NT2/D1 (cell line): ENCODE measurements around the gene KRTAP5-8.

ENCODE experiments used
- DNase-seq: peaks from one replicate; pipeline ENCODE4 v3.0.0-alpha.2; 2011; ENCODE audit warnings: low read depth, low spot score
- H3K27me3 ChIP-seq: 2 replicates; pipeline ENCODE4 v1.6.0; 2011; ENCODE audit warnings: mild to moderate bottlenecking; ENCODE audit not compliant: insufficient read length, insufficient read depth
- H3K36me3 ChIP-seq: 2 replicates; pipeline ENCODE4 v1.6.1; 2011; ENCODE audit warnings: mild to moderate bottlenecking, low read length, mixed read lengths; ENCODE audit not compliant: insufficient read depth, insufficient read length
- H3K4me1 ChIP-seq: 2 replicates; pipeline ENCODE4 v1.5.1; 2011; ENCODE audit not compliant: insufficient read depth, insufficient read length
- H3K4me3 ChIP-seq: 2 replicates; pipeline ENCODE4 v1.5.1; 2011; ENCODE audit warnings: low read depth; ENCODE audit not compliant: insufficient read length
- H3K9ac ChIP-seq: 2 replicates; pipeline ENCODE4 v1.6.0; 2011; ENCODE audit warnings: low read depth; ENCODE audit not compliant: insufficient read length
- H3K9me3 ChIP-seq: 2 replicates; pipeline ENCODE4 v1.5.1; 2011; ENCODE audit warnings: mild to moderate bottlenecking, low read length; ENCODE audit not compliant: insufficient read depth
- SUZ12 ChIP-seq: IDR thresholded peaks from 2 replicates; pipeline ENCODE4 v1.6.1; 2011; ENCODE audit not compliant: insufficient read length, insufficient read depth; ENCODE audit errors: extremely low read depth
- YY1 ChIP-seq: IDR thresholded peaks from 2 replicates; pipeline ENCODE4 v1.6.1; 2011; ENCODE audit not compliant: insufficient read length, insufficient read depth
- ZNF274 ChIP-seq: IDR thresholded peaks from 2 replicates; pipeline ENCODE4 v1.6.1; 2011; ENCODE audit warnings: mild to moderate bottlenecking, low read depth, low read length

The KRTAP5-8 gene

DNA sequence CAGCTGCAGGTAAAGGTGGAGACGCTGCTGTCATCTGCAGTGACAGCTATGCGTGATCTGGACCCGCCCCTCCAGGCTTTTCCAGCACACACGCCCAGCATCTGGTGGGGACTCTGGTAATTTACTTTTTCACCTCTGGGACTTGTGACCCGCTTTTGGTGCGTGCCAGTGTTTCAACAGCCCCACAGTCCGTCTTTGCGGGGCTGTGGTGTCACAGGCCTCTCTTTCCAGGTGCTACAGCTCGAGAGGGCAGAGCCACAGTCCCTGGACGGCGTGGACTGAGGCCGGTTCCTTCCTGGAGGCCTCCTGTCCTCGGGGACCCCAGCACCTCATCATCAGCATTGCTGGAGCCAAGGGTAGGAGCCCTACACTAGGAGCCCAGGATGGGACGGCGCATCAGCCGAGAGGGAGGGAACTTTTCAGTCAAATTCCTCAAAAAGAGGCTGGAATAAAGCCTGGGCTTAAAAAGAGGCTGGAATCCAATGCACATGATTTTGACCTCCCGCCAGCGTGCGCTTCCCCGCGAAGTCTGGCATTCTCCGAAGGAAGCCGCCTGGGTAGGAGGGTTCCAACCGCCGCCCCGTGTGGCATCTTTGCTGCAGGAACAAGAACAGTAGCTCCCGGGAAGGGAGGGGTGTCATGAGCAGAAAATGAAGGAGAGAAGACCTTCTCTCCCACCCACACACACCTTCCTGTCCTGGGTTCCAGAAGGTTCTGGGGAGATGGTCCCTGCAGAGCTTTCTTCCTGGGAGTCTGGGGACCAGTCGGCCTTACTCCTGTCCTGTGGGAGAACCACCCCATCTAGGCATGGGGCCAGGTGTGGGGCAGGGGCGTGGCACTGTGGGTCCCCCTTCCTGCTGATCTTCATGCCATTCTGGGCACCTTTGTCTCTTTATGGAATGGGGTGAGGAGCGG is 36.5 kb upstream of the KRTAP5-8 start:
- peaks cover 9% of the 10 kb centered on the region for H3K4me1 ChIP-seq
- no peaks in the 10 kb centered on the region for H3K27me3 ChIP-seq
- peaks cover 40% of the 10 kb centered on the region for H3K36me3 ChIP-seq
- no peak overlapping the region for H3K4me3 ChIP-seq
- TF ChIP-seq ZNF274 (no peak), YY1 (no peak), SUZ12 (no peak)
- H3K9me3 ChIP-seq = no peaks in the 10 kb centered on the region
- no peak overlapping the region for H3K9ac ChIP-seq
- no peak for DNase-seq

DNA sequence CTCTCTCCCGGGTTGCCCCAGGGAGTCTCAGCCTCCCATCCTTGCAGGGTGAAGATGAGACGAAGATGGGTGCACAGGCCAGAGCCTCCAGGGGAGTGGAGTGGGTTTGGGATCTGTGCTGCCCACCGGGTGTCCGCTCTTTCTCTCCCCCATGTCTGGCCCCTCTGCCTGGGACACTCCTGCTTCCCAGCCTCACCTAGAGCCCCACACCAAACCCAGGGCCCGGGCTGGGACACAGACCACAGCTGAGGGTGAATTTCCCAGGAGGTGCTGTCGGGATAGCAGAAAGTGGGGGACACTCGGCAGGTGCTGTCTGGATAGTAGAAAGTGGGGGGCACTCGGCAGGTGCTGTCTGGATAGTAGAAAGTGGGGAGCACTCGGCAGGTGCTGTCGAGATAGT is 35.8 kb upstream of the KRTAP5-8 start:
- Histone ChIP-seq H3K27me3 (no peaks in the 10 kb centered on the region), H3K4me3 (no peak overlapping the region), H3K4me1 (peaks cover 9% of the 10 kb centered on the region), H3K9me3 (no peaks in the 10 kb centered on the region), H3K36me3 (peaks cover 36% of the 10 kb centered on the region), H3K9ac (no peak overlapping the region)
- no peak for DNase-seq
- TF ChIP-seq ZNF274 = no peak
- TF ChIP-seq YY1 = no peak
- no peak for TF ChIP-seq SUZ12

DNA sequence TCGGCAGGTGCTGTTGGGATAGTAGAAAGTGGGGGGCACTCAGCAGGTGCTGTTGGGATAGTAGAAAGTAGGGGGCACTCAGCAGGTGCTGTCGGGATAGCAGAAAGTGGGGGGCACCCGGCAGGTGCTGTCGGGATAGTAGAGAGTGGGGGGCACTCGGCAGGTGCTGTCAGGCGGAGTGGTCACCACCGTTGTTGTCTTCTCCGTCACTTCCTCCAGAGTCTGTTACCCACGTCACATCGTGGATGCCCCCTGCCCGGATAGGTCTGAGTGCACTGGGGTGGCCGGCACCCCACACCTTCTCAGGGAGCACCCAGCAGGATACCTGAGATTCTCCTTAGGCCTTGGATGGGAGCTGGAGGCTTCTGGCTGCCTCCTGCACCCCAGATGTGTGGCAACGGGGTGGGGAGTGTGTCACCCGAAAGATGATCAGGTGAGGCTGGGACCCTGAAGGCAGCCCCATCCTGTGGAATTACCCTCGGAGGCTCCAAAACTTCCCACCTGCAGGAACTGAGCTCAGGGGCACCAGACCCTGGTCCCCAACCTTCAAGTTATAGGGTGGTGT is 34.9 kb upstream of the KRTAP5-8 start:
- TF ChIP-seq SUZ12 = no peak
- no peak for TF ChIP-seq YY1
- no peak for TF ChIP-seq ZNF274
- H3K9ac ChIP-seq = no peak overlapping the region
- 0 out of 2 replicates have a peak, but pooled peaks cover under 1% of the 10 kb centered on the region for H3K9me3 ChIP-seq
- no peaks in the 10 kb centered on the region for H3K27me3 ChIP-seq
- H3K4me3 ChIP-seq = no peak overlapping the region
- H3K4me1 ChIP-seq = peaks cover 9% of the 10 kb centered on the region
- H3K36me3 ChIP-seq = peaks cover 28% of the 10 kb centered on the region
- DNase-seq = no peak

DNA sequence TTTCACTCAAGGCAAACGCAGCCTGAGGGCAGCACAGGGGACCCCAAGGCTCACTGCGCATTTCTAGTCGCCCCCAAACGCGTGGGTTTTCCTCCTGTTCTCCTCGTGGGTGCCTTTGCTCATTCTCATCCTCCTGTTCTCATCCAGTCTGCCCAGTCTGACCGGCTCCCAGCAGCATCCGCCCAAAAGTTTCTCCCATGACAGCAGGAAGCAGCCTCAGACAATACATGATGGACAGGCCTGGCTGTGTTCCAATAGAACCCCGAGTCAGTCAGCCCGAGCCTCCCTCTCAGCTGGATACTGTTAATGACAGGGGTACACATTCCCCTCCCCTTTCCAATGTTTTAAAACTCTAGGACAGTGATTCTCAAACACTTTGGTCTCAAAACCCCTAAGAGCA is 33.3 kb upstream of the KRTAP5-8 start:
- Histone ChIP-seq H3K9me3 (peaks cover 16% of the 10 kb centered on the region; the same call in 1 of the 2 replicates), H3K4me1 (peaks cover 9% of the 10 kb centered on the region), H3K36me3 (peaks cover 14% of the 10 kb centered on the region), H3K4me3 (no peak overlapping the region), H3K9ac (no peak overlapping the region), H3K27me3 (no peaks in the 10 kb centered on the region)
- TF ChIP-seq SUZ12 (no peak), ZNF274 (no peak), YY1 (no peak)
- DNase-seq = no peak

DNA sequence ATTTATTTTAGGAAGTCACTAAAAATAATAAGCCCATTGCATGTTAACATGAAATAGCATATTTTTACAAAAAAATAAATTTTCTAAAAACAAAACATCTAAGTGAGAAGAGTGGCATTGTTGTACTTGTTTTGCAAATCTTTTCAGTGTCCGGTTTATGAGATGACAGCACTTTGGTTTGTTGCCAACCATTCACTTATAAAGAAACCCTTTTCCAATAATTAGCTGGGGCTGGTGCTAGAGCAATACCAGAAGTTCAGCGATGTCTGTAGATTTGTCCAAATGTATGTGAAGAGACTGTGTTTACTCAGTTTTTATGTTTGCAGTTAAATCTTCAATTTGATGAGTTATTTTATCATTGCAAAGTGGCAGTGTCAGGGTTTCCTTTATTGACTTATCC is 32.8 kb upstream of the KRTAP5-8 start:
- TF ChIP-seq SUZ12 (no peak), ZNF274 (no peak), YY1 (no peak)
- Histone ChIP-seq H3K27me3 (no peaks in the 10 kb centered on the region), H3K36me3 (peaks cover 10% of the 10 kb centered on the region), H3K9ac (no peak overlapping the region), H3K4me1 (peaks cover 9% of the 10 kb centered on the region), H3K4me3 (no peak overlapping the region), H3K9me3 (peaks cover 21% of the 10 kb centered on the region; the same call in 1 of the 2 replicates)
- no peak for DNase-seq

DNA sequence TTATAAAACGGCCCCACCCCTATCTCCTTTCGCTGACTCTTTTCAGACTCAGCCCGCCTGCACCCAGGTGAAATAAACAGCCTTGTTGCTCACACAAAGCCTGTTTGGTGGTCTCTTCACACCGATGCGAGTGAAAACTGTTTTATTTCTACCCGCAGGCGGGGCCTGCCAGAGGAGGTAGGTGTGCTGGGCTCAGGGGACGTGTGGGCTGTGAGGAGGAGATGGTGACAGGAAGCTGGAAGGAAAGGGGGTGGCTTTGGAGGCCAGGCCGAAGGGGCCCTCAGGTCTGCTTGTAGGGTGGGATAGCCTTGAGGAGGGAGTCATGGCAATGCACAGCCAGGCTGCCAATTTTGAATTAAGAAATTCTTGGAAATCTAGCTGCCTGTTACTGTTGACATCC is 32.0 kb upstream of the KRTAP5-8 start:
- DNase-seq = no peak
- H3K4me3 ChIP-seq = no peak overlapping the region
- H3K4me1 ChIP-seq = peaks cover 9% of the 10 kb centered on the region
- H3K9me3 ChIP-seq = peaks cover 29% of the 10 kb centered on the region; the same call in 1 of the 2 replicates
- no peak for TF ChIP-seq ZNF274
- no peak for TF ChIP-seq YY1
- no peak for TF ChIP-seq SUZ12
- H3K9ac ChIP-seq = no peak overlapping the region
- H3K27me3 ChIP-seq = no peaks in the 10 kb centered on the region
- peaks cover 6% of the 10 kb centered on the region for H3K36me3 ChIP-seq

DNA sequence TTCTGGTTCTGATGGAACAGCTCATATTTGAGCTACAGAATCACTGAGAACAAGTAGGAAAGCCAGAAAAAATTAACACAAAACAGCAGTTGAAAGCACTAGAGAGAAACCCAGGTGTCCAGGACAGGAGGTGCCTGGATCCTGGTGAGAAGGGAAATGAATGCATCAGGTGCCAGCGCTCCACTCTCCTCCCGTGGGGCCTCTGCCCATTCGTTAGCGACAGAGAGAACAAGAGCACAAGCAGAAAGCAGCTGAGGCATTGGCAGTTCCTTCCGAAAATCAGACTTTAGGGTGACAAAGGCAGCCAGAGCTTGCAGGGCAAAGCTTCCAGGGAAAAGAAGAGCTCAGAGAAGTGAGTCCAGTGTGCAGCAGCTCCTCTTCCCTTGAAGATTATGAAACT is 30.7 kb upstream of the KRTAP5-8 start:
- H3K9ac ChIP-seq = no peak overlapping the region
- H3K9me3 ChIP-seq = peaks cover 31% of the 10 kb centered on the region; the same call in 1 of the 2 replicates
- no peaks in the 10 kb centered on the region for H3K27me3 ChIP-seq
- no peak for DNase-seq
- H3K4me3 ChIP-seq = no peak overlapping the region
- no peaks in the 10 kb centered on the region for H3K36me3 ChIP-seq
- peaks cover 9% of the 10 kb centered on the region for H3K4me1 ChIP-seq
- TF ChIP-seq YY1 (no peak), ZNF274 (no peak), SUZ12 (no peak)
